Measurements from ENCODE around the gene UBASH3A.

GRCh38 chr21:42471206-42471605 lies 67.5 kb downstream of the UBASH3A start:
- no peak for TF ChIP-seq YY1 (IDR thresholded peaks at IDR 0.05; ENCODE audit: insufficient read depth, insufficient read length)
- no peak for TF ChIP-seq SUZ12 (IDR thresholded peaks at IDR 0.05; ENCODE audit: extremely low read depth, insufficient read depth, insufficient read length)
- TF ChIP-seq ZNF274 (IDR thresholded peaks at IDR 0.05; ENCODE audit: low read depth, low read length), result no peak
